Measurements from ENCODE around the gene PLCXD1.

Gene PLCXD1

GRCh38 chrX:346034-346813, 65.0 kb downstream of the PLCXD1 start:
- no peaks in the 10 kb centered on the region for H4K20me1 ChIP-seq (ENCODE audit: insufficient read depth, low read length)
- TF ChIP-seq EZH2 (IDR thresholded peaks at IDR 0.05; ENCODE audit: borderline replicate concordance, low read length) (no peak), CTCF (IDR thresholded peaks at IDR 0.05; ENCODE audit: low read length) (no peak)
- peaks cover 5% of the 10 kb centered on the region; the same call in 1 of the 2 replicates for H3K79me2 ChIP-seq (ENCODE audit: insufficient read depth, low read length)
- no peak overlapping the region for H3K4me2 ChIP-seq (ENCODE audit: low read length)
- no peak overlapping the region for H3K27ac ChIP-seq (ENCODE audit: low read depth, low read length, poor library complexity, severe bottlenecking)
- no peaks in the 10 kb centered on the region for H3K27me3 ChIP-seq (ENCODE audit: insufficient read depth, low read length)
- H2AFZ ChIP-seq (ENCODE audit: low read length) = no peak overlapping the region
- H3K36me3 ChIP-seq (ENCODE audit: insufficient read depth, low read length) = peaks cover 79% of the 10 kb centered on the region
- H3K4me1 ChIP-seq (ENCODE audit: insufficient read depth, low read length, severe bottlenecking) = no peaks in the 10 kb centered on the region
- no peak overlapping the region for H3K9ac ChIP-seq (ENCODE audit: low read length)
- no peak overlapping the region for H3K4me3 ChIP-seq (ENCODE audit: low read depth, low read length, poor library complexity, severe bottlenecking)
- no peaks in the 10 kb centered on the region for H3K9me3 ChIP-seq (ENCODE audit: low read length)
- H3F3A ChIP-seq (ENCODE audit: insufficient read depth, low read length) = no peaks in the 10 kb centered on the region
- H3K9me2 ChIP-seq (ENCODE audit: low read depth, low read length) = no peaks in the 10 kb centered on the region

- H3K9ac ChIP-seq (ENCODE audit: low read length) = no peak overlapping the region
- no peaks in the 10 kb centered on the region for H3K9me3 ChIP-seq (ENCODE audit: low read length)
- H2AFZ ChIP-seq (ENCODE audit: low read length) = no peak overlapping the region
- H3K4me1 ChIP-seq (ENCODE audit: insufficient read depth, low read length, severe bottlenecking) = no peaks in the 10 kb centered on the region
- H3F3A ChIP-seq (ENCODE audit: insufficient read depth, low read length) = no peaks in the 10 kb centered on the region
- H3K4me2 ChIP-seq (ENCODE audit: low read length) = no peak overlapping the region
- H3K36me3 ChIP-seq (ENCODE audit: insufficient read depth, low read length) = peaks cover 82% of the 10 kb centered on the region
- no peaks in the 10 kb centered on the region for H4K20me1 ChIP-seq (ENCODE audit: insufficient read depth, low read length)
- no peaks in the 10 kb centered on the region for H3K9me2 ChIP-seq (ENCODE audit: low read depth, low read length)
- H3K79me2 ChIP-seq (ENCODE audit: insufficient read depth, low read length) = peaks cover 5% of the 10 kb centered on the region; the same call in 1 of the 2 replicates
- H3K27ac ChIP-seq (ENCODE audit: low read depth, low read length, poor library complexity, severe bottlenecking) = no peak overlapping the region
- no peak overlapping the region for H3K4me3 ChIP-seq (ENCODE audit: low read depth, low read length, poor library complexity, severe bottlenecking)
- TF ChIP-seq EZH2 (IDR thresholded peaks at IDR 0.05; ENCODE audit: borderline replicate concordance, low read length) (no peak), CTCF (IDR thresholded peaks at IDR 0.05; ENCODE audit: low read length) (no peak)
- no peaks in the 10 kb centered on the region for H3K27me3 ChIP-seq (ENCODE audit: insufficient read depth, low read length)
Observed at GRCh38 chrX:347351-348117, 66.4 kb downstream of the PLCXD1 start.

GRCh38 chrX:348461-349117, 67.4 kb downstream of the PLCXD1 start:
- Histone ChIP-seq H3K9me2 (ENCODE audit: low read depth, low read length) (no peaks in the 10 kb centered on the region), H4K20me1 (ENCODE audit: insufficient read depth, low read length) (no peaks in the 10 kb centered on the region), H3K9ac (ENCODE audit: low read length) (no peak overlapping the region), H3K27ac (ENCODE audit: low read depth, low read length, poor library complexity, severe bottlenecking) (no peak overlapping the region), H3K4me2 (ENCODE audit: low read length) (no peak overlapping the region), H3K4me1 (ENCODE audit: insufficient read depth, low read length, severe bottlenecking) (no peaks in the 10 kb centered on the region), H3K9me3 (ENCODE audit: low read length) (no peaks in the 10 kb centered on the region), H3K4me3 (ENCODE audit: low read depth, low read length, poor library complexity, severe bottlenecking) (no peak overlapping the region), H3K36me3 (ENCODE audit: insufficient read depth, low read length) (peaks cover 91% of the 10 kb centered on the region), H3F3A (ENCODE audit: insufficient read depth, low read length) (no peaks in the 10 kb centered on the region), H3K27me3 (ENCODE audit: insufficient read depth, low read length) (no peaks in the 10 kb centered on the region), H3K79me2 (ENCODE audit: insufficient read depth, low read length) (peaks cover 9% of the 10 kb centered on the region; the same call in 1 of the 2 replicates), H2AFZ (ENCODE audit: low read length) (no peak overlapping the region)
- no peak for TF ChIP-seq CTCF (IDR thresholded peaks at IDR 0.05; ENCODE audit: low read length)
- TF ChIP-seq EZH2 (IDR thresholded peaks at IDR 0.05; ENCODE audit: borderline replicate concordance, low read length) = no peak
